Measurements from ENCODE around the gene DOCK7. TPM values are rescaled to one million over a fixed set of nuclear protein-coding genes. Genes with fewer than 3 reads are reported as not detected.

DOCK7 gene
- total RNA-seq, 1 donor from 2014 or later, result 46.0 TPM

DNA sequence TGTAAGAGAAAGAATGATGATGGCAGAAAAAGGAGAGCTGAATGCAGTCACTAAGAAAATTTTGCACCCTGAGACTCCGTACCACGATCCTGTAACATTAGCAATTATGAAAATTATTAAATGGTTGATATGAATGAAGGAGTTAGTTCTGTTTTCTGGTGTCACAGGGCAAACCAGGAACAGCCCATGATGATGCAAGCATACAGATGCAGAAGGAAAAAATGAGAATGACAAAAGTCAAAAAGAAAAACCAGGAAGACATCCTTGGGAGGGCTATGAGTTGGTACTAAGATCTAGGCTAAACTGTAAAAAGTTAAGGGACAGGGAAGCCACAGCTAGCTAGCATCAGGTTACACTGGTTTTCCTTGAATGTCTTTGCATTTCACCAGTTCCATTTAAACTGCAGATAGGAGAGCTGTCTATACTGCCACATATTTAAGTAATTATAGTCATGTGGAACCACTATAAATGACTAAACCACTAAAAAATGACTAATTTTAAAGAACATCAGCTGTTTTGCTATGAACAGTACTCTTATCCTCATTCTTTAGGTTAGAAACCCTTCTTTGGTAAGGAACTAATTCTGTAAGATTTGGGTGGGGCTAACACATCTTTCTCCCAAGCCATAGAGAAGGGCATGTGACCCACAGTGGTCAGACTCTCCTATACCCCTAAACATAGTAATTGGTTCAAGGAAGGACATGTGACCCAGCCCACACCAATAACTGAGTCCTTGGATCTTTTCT is 11.4 kb downstream of the DOCK7 start:
- Histone ChIP-seq H3K4me3 (no peak overlapping the region), H3K27me3 (no peaks in the 10 kb centered on the region), H3K27ac (no peak overlapping the region), H3K36me3 (no peaks in the 10 kb centered on the region), H3K4me1 (peaks cover 0 to 4% of the 10 kb centered on the region in 2 donors), H3K9me3 (no peaks in the 10 kb centered on the region)
- TF ChIP-seq, protein P1, sequence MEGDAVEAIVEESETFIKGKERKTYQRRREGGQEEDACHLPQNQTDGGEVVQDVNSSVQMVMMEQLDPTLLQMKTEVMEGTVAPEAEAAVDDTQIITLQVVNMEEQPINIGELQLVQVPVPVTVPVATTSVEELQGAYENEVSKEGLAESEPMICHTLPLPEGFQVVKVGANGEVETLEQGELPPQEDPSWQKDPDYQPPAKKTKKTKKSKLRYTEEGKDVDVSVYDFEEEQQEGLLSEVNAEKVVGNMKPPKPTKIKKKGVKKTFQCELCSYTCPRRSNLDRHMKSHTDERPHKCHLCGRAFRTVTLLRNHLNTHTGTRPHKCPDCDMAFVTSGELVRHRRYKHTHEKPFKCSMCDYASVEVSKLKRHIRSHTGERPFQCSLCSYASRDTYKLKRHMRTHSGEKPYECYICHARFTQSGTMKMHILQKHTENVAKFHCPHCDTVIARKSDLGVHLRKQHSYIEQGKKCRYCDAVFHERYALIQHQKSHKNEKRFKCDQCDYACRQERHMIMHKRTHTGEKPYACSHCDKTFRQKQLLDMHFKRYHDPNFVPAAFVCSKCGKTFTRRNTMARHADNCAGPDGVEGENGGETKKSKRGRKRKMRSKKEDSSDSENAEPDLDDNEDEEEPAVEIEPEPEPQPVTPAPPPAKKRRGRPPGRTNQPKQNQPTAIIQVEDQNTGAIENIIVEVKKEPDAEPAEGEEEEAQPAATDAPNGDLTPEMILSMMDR (IDR thresholded peaks at IDR 0.05), result no peak
- no peak for DNase-seq (ENCODE audit: low spot score in 2 of 2)
- intact Hi-C loops (cut with DNase I), result no loop called here

DNA sequence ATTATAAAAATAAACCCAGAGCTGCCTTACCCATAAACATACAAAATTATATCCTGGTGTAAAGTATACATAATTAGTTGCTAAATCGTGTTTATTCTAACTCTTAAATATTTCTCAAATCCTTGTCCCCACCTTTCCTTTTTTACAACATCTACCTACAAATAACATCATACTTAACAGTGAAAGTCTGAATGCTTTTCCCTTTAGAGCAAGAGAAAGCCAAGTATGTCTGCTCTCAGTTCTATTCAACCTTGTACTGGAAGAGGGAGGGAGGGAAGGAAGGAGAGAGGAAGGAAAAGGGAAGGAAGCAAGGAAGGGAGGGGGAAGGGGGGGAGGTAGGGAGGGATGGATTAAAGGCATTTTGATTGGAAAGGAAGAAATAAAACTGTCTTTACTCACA is 14.6 kb downstream of the DOCK7 start:
- no peak overlapping the region for H3K4me3 ChIP-seq
- DNase-seq (ENCODE audit: low spot score in 2 of 2), result no peak

DNA sequence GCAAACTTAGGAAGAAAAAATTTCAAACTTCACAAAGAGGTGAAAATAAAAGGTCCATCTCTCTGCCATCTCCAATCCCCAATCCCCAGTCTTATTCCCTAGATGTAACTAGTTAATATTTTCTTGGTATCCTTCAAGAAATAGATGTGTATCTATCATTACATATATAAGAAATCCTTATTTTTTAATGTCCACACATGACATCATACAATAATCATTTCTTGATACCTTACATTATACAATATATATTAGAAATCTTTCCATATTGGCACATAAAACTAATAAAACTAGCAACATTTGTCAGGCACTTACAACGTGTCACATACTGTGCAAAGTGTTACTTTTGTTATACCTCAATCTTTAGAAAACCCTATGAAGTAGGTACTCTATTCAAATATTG is 16.2 kb downstream of the DOCK7 start:
- Histone ChIP-seq H3K4me1 (peaks cover 0 to 4% of the 10 kb centered on the region in 2 donors), H3K36me3 (no peaks in the 10 kb centered on the region), H3K9me3 (no peaks in the 10 kb centered on the region), H3K27me3 (no peaks in the 10 kb centered on the region), H3K27ac (no peak overlapping the region), H3K4me3 (no peak overlapping the region)
- DNase-seq (ENCODE audit: low spot score in 2 of 2), result no peak
- intact Hi-C loops (cut with DNase I), result no loop called here
- TF ChIP-seq, protein P1 (IDR thresholded peaks at IDR 0.05), result no peak

More for the DNA sequence above, 14.6 kb downstream of the DOCK7 start:
- H3K4me1 ChIP-seq, result peaks cover 0 to 4% of the 10 kb centered on the region in 2 donors
- H3K9me3 ChIP-seq, result no peaks in the 10 kb centered on the region
- intact Hi-C loops (cut with DNase I), result no loop called here
- no peaks in the 10 kb centered on the region for H3K27me3 ChIP-seq
- no peaks in the 10 kb centered on the region for H3K36me3 ChIP-seq
- H3K27ac ChIP-seq, result no peak overlapping the region
- TF ChIP-seq, protein P1 (IDR thresholded peaks at IDR 0.05), result no peak

DNA sequence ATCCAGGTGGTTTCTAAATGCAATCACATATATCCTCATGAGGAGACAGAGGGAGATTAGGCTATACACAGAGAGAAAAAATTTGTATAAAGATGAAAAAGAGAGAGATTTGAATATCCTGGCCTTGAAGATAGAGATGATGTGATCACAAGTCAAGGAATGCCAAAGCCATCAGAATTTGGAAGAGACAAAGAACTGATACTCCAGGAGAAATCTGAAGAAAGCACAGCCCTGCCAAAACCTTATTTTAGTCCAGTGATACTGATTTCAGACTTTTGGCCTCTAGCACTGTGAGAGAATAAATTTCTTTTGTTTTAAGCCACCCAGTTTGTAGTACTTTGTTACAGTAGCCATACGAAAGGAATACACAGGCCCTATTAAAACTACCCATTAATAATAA is 33.4 kb downstream of the DOCK7 start:
- Histone ChIP-seq H3K27ac (no peak overlapping the region), H3K9me3 (no peaks in the 10 kb centered on the region), H3K4me3 (no peak overlapping the region), H3K36me3 (peaks cover 0 to 5% of the 10 kb centered on the region in 2 donors), H3K4me1 (no peaks in the 10 kb centered on the region), H3K27me3 (no peaks in the 10 kb centered on the region)
- TF ChIP-seq, protein P1 (IDR thresholded peaks at IDR 0.05), result no peak
- no peak for DNase-seq (ENCODE audit: low spot score in 2 of 2)
- intact Hi-C loops (cut with DNase I), result no loop called here

DNA sequence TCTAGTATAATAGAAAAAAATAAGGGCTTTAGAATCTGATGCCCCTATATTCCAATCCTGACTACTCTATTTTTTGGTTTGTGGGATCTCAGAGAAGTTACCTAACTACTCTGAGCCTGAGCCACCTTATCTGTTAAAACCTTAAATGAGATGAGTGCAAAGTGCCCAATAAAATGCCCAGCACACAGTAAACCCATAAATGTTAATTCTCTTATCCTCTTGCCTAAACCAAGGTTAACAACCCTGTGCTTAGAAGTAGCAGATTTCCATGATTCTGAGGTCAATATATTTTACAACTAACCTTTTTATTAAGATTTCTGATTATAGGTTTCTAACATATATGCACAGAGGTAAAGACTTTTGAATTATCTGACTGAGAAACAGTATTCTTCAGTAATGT is 35.8 kb downstream of the DOCK7 start:
- intact Hi-C loops (cut with DNase I), result no loop called here
- TF ChIP-seq, protein P1 (IDR thresholded peaks at IDR 0.05), result no peak
- Histone ChIP-seq H3K4me3 (no peak overlapping the region), H3K27ac (no peak overlapping the region), H3K9me3 (no peaks in the 10 kb centered on the region), H3K36me3 (peaks cover 0 to 5% of the 10 kb centered on the region in 2 donors), H3K27me3 (no peaks in the 10 kb centered on the region), H3K4me1 (no peaks in the 10 kb centered on the region)
- no peak for DNase-seq (ENCODE audit: low spot score in 2 of 2)
